Measurements from ENCODE around the gene CHRNA10.

The CHRNA10 gene

DNA sequence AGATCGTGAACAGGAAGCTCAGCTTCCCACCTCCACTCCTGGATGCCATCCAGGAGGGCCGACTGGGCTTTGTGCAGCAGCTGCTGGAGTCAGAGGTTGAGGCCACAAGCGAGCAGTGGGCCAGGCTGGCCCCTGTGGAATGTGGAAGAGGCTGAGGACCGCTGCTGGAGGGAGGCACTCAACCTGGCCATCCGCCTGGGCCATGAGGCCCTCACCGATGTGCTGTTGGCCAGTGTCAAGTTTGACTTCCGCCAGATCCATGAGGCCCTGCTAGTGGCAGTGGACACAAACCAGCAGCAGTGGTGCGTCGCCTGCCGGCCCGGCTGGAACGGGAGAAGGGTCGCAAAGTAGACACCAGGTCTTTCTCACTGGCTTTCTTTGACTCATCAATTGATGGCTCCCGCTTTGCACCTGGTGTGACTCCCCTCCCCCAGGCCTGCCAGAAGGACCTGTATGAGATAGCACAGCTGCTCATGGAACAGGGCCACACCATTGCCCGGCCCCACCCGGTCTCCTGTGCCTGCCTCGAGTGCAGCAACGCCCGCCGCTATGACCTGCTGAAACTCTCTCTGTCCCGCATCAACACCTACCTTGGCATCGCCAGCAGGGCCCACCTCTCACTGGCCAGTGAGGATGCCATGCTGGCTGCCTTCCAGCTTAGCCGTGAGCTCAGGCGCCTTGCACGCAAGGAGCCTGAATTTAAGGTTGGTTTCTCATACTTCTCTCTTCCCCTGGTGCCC is 54.3 kb downstream of the CHRNA10 start:
- H3K9ac ChIP-seq (ENCODE audit: low read depth, low read length), result no peak overlapping the region
- DNase-seq, result no peak
- no peak overlapping the region for H2AFZ ChIP-seq (ENCODE audit: low read depth, low read length)
- no peak for TF ChIP-seq EZH2 (IDR thresholded peaks at IDR 0.05; ENCODE audit: borderline replicate concordance, low read depth, low read length, severe bottlenecking)
- TF ChIP-seq, protein P1, sequence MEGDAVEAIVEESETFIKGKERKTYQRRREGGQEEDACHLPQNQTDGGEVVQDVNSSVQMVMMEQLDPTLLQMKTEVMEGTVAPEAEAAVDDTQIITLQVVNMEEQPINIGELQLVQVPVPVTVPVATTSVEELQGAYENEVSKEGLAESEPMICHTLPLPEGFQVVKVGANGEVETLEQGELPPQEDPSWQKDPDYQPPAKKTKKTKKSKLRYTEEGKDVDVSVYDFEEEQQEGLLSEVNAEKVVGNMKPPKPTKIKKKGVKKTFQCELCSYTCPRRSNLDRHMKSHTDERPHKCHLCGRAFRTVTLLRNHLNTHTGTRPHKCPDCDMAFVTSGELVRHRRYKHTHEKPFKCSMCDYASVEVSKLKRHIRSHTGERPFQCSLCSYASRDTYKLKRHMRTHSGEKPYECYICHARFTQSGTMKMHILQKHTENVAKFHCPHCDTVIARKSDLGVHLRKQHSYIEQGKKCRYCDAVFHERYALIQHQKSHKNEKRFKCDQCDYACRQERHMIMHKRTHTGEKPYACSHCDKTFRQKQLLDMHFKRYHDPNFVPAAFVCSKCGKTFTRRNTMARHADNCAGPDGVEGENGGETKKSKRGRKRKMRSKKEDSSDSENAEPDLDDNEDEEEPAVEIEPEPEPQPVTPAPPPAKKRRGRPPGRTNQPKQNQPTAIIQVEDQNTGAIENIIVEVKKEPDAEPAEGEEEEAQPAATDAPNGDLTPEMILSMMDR (IDR thresholded peaks at IDR 0.05; ENCODE audit: borderline replicate concordance, extremely low read depth, low read length, poor library complexity, severe bottlenecking), result no peak
- no peaks in the 10 kb centered on the region; the same call in 1 of the 2 replicates for H4K20me1 ChIP-seq (ENCODE audit: insufficient read depth, low read length)
- no peaks in the 10 kb centered on the region for H3K79me2 ChIP-seq (ENCODE audit: insufficient read depth, low read length)
- no peak overlapping the region for H3K4me2 ChIP-seq (ENCODE audit: insufficient read depth, low read length)
- no peaks in the 10 kb centered on the region for H3K4me1 ChIP-seq (ENCODE audit: insufficient read depth, low read length)
- H3K27ac ChIP-seq (ENCODE audit: low read length), result no peak overlapping the region
- H3K36me3 ChIP-seq (ENCODE audit: insufficient read depth, low read length), result no peaks in the 10 kb centered on the region
- no peak overlapping the region for H3K4me3 ChIP-seq (ENCODE audit: low read depth in 1 of 2, low read length in 2 of 2)
- no peak for ATAC-seq (ENCODE audit: insufficient read depth, low read depth)
- no peaks in the 10 kb centered on the region for H3K27me3 ChIP-seq (ENCODE audit: insufficient read depth, low read length, poor library complexity)
- H3K9me3 ChIP-seq (ENCODE audit: insufficient read depth, low read length, severe bottlenecking), result no peaks in the 10 kb centered on the region

DNA sequence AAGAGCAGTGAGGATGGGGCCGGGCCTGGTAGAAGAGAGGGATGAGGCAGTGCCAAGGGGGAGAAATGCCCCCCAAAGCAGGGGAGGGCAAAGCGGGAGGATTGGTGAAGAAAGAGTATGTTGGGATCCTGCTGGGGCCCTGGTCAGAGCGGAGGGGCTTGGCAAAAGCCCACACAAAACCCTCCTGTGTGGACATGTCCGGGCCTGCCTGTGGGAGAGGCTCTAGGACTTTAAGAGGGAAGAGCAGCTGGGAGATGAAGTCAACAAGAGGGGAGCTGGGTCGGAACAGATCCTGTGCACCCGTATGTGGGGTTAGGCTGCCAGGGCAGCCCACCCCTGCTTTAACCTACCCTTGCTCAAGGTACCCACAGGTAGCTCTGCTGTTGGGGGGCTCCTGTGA is 55.2 kb downstream of the CHRNA10 start:
- Histone ChIP-seq H4K20me1 (ENCODE audit: insufficient read depth, low read length) (no peaks in the 10 kb centered on the region; the same call in 1 of the 2 replicates), H3K27ac (ENCODE audit: low read length) (no peak overlapping the region), H3K4me1 (ENCODE audit: insufficient read depth, low read length) (no peaks in the 10 kb centered on the region), H3K4me3 (ENCODE audit: low read depth in 1 of 2, low read length in 2 of 2) (no peak overlapping the region), H3K4me2 (ENCODE audit: insufficient read depth, low read length) (no peak overlapping the region), H3K36me3 (ENCODE audit: insufficient read depth, low read length) (no peaks in the 10 kb centered on the region), H3K79me2 (ENCODE audit: insufficient read depth, low read length) (no peaks in the 10 kb centered on the region), H3K9me3 (ENCODE audit: insufficient read depth, low read length, severe bottlenecking) (no peaks in the 10 kb centered on the region), H3K27me3 (ENCODE audit: insufficient read depth, low read length, poor library complexity) (no peaks in the 10 kb centered on the region), H3K9ac (ENCODE audit: low read depth, low read length) (no peak overlapping the region), H2AFZ (ENCODE audit: low read depth, low read length) (no peak overlapping the region)
- TF ChIP-seq, protein P1 (IDR thresholded peaks at IDR 0.05; ENCODE audit: borderline replicate concordance, extremely low read depth, low read length, poor library complexity, severe bottlenecking), result no peak
- TF ChIP-seq EZH2 (IDR thresholded peaks at IDR 0.05; ENCODE audit: borderline replicate concordance, low read depth, low read length, severe bottlenecking), result no peak
- DNase-seq (no peak), ATAC-seq (ENCODE audit: insufficient read depth, low read depth) (no peak)

Measured in DND-41 (cell line).